ENCODE measurements around the gene BZW2.

The BZW2 gene

GRCh38 chr7:16754856-16755317 lies 108.9 kb downstream of the BZW2 start:
- no peak for ATAC-seq

GRCh38 chr7:16755397-16755796 lies 109.4 kb downstream of the BZW2 start:
- ATAC-seq: no peak
